Adrenal gland (tissue), 12 donors: ENCODE data around the gene GLDC. TPM values are rescaled to one million over a fixed set of nuclear protein-coding genes. Genes with fewer than 3 reads are reported as not detected.

Source experiments
- DNase-seq, 7 donors: peaks; one replicate each; pipeline ENCODE4 v3.0.0-alpha.2; 2019 to 2020
- H3K27ac ChIP-seq, 5 donors: fragments of 200-600 bp; sonication (generic) in 4 of 5; 1 replicate in 3 of 5; 2 replicates in 2 of 5; pipeline versions ENCODE4 v1.5.1 to v1.8.0; 2016 to 2020; ENCODE audit warnings: mild to moderate bottlenecking in 1 of 5
- H3K27me3 ChIP-seq: fragments of 200-600 bp; 2 replicates; pipeline ENCODE4 v1.8.0; 2021
- H3K36me3 ChIP-seq, 2 donors: fragments of 200-600 bp; replicated peaks in 1 of 2; 1 replicate in 1 of 2; 2 replicates in 1 of 2; pipeline versions ENCODE4 v1.5.1 to v1.8.0; 2018 to 2022
- H3K4me1 ChIP-seq, 2 donors: fragments of 200-600 bp; replicated peaks in 1 of 2; 1 replicate in 1 of 2; 2 replicates in 1 of 2; pipeline versions ENCODE4 v1.5.1 to v1.8.0; 2018 to 2021
- H3K4me3 ChIP-seq, 4 donors: fragments of 200-600 bp; sonication (generic) in 3 of 4; one replicate each; pipeline ENCODE4 v1.5.1; 2016 to 2018
- H3K9me3 ChIP-seq, 3 donors: fragments of 200-600 bp; sonication (generic) in 1 of 3; replicated peaks in 1 of 3; 1 replicate in 2 of 3; 2 replicates in 1 of 3; pipeline versions ENCODE4 v1.5.1 to v1.8.0; 2016 to 2021
- POLR2A ChIP-seq, 2 donors: fragments of 450-650 bp; IDR thresholded peaks; one replicate each; pipeline ENCODE4 v1.6.1; 2017; ENCODE audit warnings: antibody characterized with exemption in 2 of 2, mild to moderate bottlenecking in 2 of 2, moderate library complexity in 1 of 2
- WGBS, 4 donors: extraction: QIAGEN DNeasy Blood & Tissue Kit in 2 of 4; methylation state at CpG; one replicate each; pipeline versions ENCODE4 v1.1.5 to v1.1.7; 2013 to 2017; 5-methylcytosine and 5-hydroxymethylcytosine counted together
- intact Hi-C, 2 donors: fragments of 100-400 bp; cut with DNase I; formaldehyde crosslinking; loops; one replicate each; pipeline versions ENCODE4 v1.14.1 to v1.15.0; 2022 to 2023
- polyA plus RNA-seq, 3 donors: library from polyadenylated mRNA; stranded (reverse); fragments of 200-250 nt in 2 of 3; fragments of 350-450 nt in 1 of 3; fragmentation: Illumina TruSeq in 1 of 3; extraction: RNeasy Lipid Tissue Mini Kit (QIAGEN cat#74804) in 1 of 3; gene quantifications; one replicate each; pipeline ENCODE4 v1.2.3, GENCODE V29; 2013 to 2014
- total RNA-seq, 9 donors: library from RNA; depleted of rRNA in 4 of 9; stranded (reverse); fragments of >200 nt in 4 of 9; fragments of 120-200 nt in 1 of 9; fragmentation: NEBNext Ultra II Directional in 1 of 9; extraction: Animal tissue kit (Norgen Biotek cat#: 25700) in 1 of 9; gene quantifications; one replicate each; pipeline versions ENCODE4 v1.1.0 to v1.2.4, GENCODE V29; 2013 to 2023
- TF ChIP-seq, protein P1 (sequence below), 6 experiments: fragments of 450-650 bp in 4 of 6; fragments of 200-600 bp in 2 of 6; sonication (generic) in 1 of 6; IDR thresholded peaks; 1 replicate in 5 of 6; 2 replicates in 1 of 6; pipeline versions ENCODE4 v1.5.1 to v1.8.0; 2016 to 2021; ENCODE audit warnings: antibody characterized with exemption in 6 of 6, mild to moderate bottlenecking in 2 of 6, moderate library complexity in 1 of 6
- donor health status: healthy with polysubstance abuse.
- donor health status: Bipolar disorder and iron deficiency.
- donor health status: DM: yes; HTN: yes; CAD: no.
- donor health status: DM: no; HTN: no; CAD: no.
- donor health status: DM: no; HTN: no; CAD: no.
- donor health status: DM: yes; HTN: yes; CAD: no.

The GLDC gene
- total and polyA plus RNA-seq, 12 donors, result 0.14 to 1.3 (median 0.36) TPM; not detected in 2

DNA sequence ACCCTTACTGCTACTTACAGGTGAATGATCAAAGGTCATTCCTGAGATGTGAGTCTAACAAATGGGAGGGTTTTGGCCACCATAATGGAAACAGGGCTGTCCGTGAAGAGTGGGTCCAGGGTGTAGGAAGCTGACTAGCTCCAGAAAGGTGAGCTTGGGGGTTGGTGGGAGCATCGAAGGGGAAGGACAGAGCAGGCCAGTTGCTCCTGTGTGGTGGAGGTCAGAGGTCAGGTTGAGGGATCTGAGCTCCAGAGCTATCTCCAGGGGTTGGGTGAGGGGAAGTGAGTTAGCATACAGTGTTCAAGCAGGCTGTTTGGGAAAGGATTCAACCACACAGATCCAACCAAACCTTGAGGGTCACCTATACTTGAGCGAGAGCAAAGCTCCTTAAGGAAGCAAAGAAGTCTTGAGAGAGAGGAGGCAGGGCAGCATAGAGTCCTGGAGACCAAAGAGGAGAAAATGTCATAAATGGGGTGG, 18.7 kb upstream of the GLDC start:
- no peak for DNase-seq
- Histone ChIP-seq H3K27me3 (no peaks in the 10 kb centered on the region), H3K4me3 (no peak overlapping the region), H3K27ac (no peak overlapping the region), H3K4me1 (no peaks in the 10 kb centered on the region), H3K9me3 (no peaks in the 10 kb centered on the region), H3K36me3 (no peaks in the 10 kb centered on the region)
- WGBS, 4 donors, result 86 to 93% (median 90%) methylated on average over 3 of the region's 3 CpGs
- intact Hi-C loops, result no loop called here
- TF ChIP-seq, protein P1, sequence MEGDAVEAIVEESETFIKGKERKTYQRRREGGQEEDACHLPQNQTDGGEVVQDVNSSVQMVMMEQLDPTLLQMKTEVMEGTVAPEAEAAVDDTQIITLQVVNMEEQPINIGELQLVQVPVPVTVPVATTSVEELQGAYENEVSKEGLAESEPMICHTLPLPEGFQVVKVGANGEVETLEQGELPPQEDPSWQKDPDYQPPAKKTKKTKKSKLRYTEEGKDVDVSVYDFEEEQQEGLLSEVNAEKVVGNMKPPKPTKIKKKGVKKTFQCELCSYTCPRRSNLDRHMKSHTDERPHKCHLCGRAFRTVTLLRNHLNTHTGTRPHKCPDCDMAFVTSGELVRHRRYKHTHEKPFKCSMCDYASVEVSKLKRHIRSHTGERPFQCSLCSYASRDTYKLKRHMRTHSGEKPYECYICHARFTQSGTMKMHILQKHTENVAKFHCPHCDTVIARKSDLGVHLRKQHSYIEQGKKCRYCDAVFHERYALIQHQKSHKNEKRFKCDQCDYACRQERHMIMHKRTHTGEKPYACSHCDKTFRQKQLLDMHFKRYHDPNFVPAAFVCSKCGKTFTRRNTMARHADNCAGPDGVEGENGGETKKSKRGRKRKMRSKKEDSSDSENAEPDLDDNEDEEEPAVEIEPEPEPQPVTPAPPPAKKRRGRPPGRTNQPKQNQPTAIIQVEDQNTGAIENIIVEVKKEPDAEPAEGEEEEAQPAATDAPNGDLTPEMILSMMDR (IDR thresholded peaks at IDR 0.05), result no peak
- no peak for TF ChIP-seq POLR2A (IDR thresholded peaks at IDR 0.05)

- TF ChIP-seq, protein P1 (IDR thresholded peaks at IDR 0.05), result no peak
- TF ChIP-seq POLR2A (IDR thresholded peaks at IDR 0.05), result no peak
- DNase-seq, result no peak
- no peaks in the 10 kb centered on the region for H3K27me3 ChIP-seq
- intact Hi-C loops, result no loop called here
- H3K4me1 ChIP-seq, result no peaks in the 10 kb centered on the region
- no peak overlapping the region for H3K27ac ChIP-seq
- H3K9me3 ChIP-seq, result no peaks in the 10 kb centered on the region
- 50 to 77% (median 69%) methylated on average over 1 to 4 of the region's 4 CpGs for WGBS, 4 donors
- no peak overlapping the region for H3K4me3 ChIP-seq
- no peaks in the 10 kb centered on the region for H3K36me3 ChIP-seq
These were observed 15.0 kb upstream of the GLDC start for GRCh38 chr9:6660512-6660911.

DNA sequence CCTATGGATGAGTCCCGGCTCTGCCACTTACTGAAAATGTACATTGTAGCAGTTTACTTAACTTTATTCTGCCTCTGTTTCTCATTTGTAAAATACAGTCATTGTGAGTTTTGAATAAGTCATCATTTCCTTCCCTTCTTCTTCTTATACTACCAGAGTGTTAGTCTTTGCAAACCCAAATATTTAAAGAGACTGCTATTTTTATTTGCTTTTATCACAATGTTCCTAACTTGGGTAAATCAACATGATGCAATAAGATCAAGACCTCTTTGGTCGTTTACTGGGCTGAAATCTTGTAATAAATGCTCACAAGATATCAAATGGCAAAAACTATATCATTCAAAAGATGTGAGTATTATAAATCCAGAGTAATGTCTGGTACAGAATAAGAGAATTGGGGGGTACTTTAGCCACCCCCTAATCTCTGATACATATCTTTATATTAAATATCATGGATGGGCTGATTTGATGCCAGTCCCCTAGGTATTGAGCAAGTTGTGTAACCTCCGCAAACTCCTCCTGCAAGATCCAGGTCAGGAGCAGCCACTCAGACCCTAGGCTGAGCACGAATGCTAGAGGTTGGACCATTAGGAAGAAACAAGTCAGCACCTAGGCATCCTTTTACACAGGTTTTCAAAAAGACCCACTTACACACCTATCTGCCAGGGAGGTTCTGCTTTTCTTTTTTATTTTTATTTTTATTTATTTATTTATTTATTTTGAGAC, 13.3 kb upstream of the GLDC start:
- Histone ChIP-seq H3K4me1 (no peaks in the 10 kb centered on the region), H3K27ac (no peak overlapping the region), H3K36me3 (no peaks in the 10 kb centered on the region), H3K4me3 (no peak overlapping the region), H3K9me3 (no peaks in the 10 kb centered on the region), H3K27me3 (no peaks in the 10 kb centered on the region)
- TF ChIP-seq, protein P1 (IDR thresholded peaks at IDR 0.05), result no peak
- TF ChIP-seq POLR2A (IDR thresholded peaks at IDR 0.05), result no peak
- DNase-seq, result no peak
- intact Hi-C loops, result no loop called here
- WGBS, 4 donors, result 68 to 76% (median 71%) methylated on average over 4 of the region's 4 CpGs

GRCh38 chr9:6656614-6657300, 11.2 kb upstream of the GLDC start:
- H3K9me3 ChIP-seq, result no peaks in the 10 kb centered on the region
- WGBS, 4 donors, result 77 to 84% (median 81%) methylated on average over 6 of the region's 6 CpGs
- no peak for DNase-seq
- no peaks in the 10 kb centered on the region for H3K27me3 ChIP-seq
- no peaks in the 10 kb centered on the region for H3K36me3 ChIP-seq
- H3K4me1 ChIP-seq, result no peaks in the 10 kb centered on the region
- TF ChIP-seq, protein P1 (IDR thresholded peaks at IDR 0.05), result no peak
- no peak for TF ChIP-seq POLR2A (IDR thresholded peaks at IDR 0.05)
- no peak overlapping the region for H3K4me3 ChIP-seq
- H3K27ac ChIP-seq, result no peak overlapping the region
- intact Hi-C loops, result no loop called here
